Keratinocyte (primary cell): Measurements from ENCODE around the gene ABHD18. TPM values are rescaled to one million over a fixed set of nuclear protein-coding genes. Genes with fewer than 3 reads are reported as not detected.
"Not testable (repeated sequence)": the region's sequence is repeated elsewhere in the genome, so short reads cannot be mapped to it uniquely, and the experiment has no call there.

ENCODE experiments used
- DNase-seq: peaks from one replicate; pipeline ENCODE4 v3.0.0-alpha.2; 2011; ENCODE audit warnings: low read depth, missing footprints, low spot score
- FAIRE-seq: peaks from 2 replicates; lab custom pipeline; 2011; peaks lifted over from hg19 to GRCh38; lab: Jason Lieb, UNC
- H2AFZ ChIP-seq: 2 replicates; pipeline ENCODE4 v1.6.0; 2012; ENCODE audit warnings: low read length, control low read depth, inconsistent platforms; ENCODE audit not compliant: control insufficient read depth
- H3K27ac ChIP-seq: 2 replicates; pipeline ENCODE4 v1.5.1; 2011; ENCODE audit warnings: low read length; ENCODE audit not compliant: control insufficient read depth, insufficient read depth
- H3K27me3 ChIP-seq: 3 replicates; pipeline ENCODE4 v1.6.0; 2011; ENCODE audit warnings: low read length; ENCODE audit not compliant: control insufficient read depth, insufficient read depth; ENCODE audit errors: extremely low read depth
- H3K36me3 ChIP-seq, 2 experiments: 2 replicates in 1 of 2; 3 replicates in 1 of 2; pipeline ENCODE4 v1.5.1; 2011; ENCODE audit warnings: low read length in 2 of 2, mild to moderate bottlenecking in 1 of 2; ENCODE audit not compliant: control insufficient read depth in 2 of 2, insufficient read depth in 2 of 2; ENCODE audit errors: extremely low read depth in 1 of 2
- H3K4me1 ChIP-seq: 3 replicates; pipeline ENCODE4 v1.5.1; 2011; ENCODE audit warnings: low read length; ENCODE audit not compliant: control insufficient read depth, insufficient read depth; ENCODE audit errors: extremely low read depth
- H3K4me2 ChIP-seq: 3 replicates; pipeline ENCODE4 v1.6.0; 2011; ENCODE audit warnings: low read depth, low read length; ENCODE audit not compliant: control insufficient read depth, insufficient read depth; ENCODE audit errors: extremely low read depth
- H3K4me3 ChIP-seq, 3 experiments: fragments of 200-600 bp in 1 of 3; sonication (generic) in 1 of 3; 2 replicates in 2 of 3; 3 replicates in 1 of 3; pipeline ENCODE4 v1.5.1; 2011 to 2016; ENCODE audit warnings: low read length in 3 of 3, mild to moderate bottlenecking in 3 of 3, control low read depth in 2 of 3, inconsistent platforms in 1 of 3, low read depth in 1 of 3, mixed read lengths in 1 of 3, mixed run types in 1 of 3, moderate library complexity in 1 of 3; ENCODE audit not compliant: control insufficient read depth in 2 of 3, insufficient read depth in 2 of 3; ENCODE audit errors: extremely low read depth in 1 of 3
- H3K79me2 ChIP-seq: 2 replicates; pipeline ENCODE4 v1.6.0; 2012; ENCODE audit warnings: low read length; ENCODE audit not compliant: control insufficient read depth, insufficient read depth
- H3K9ac ChIP-seq: 3 replicates; pipeline ENCODE4 v1.6.0; 2011; ENCODE audit warnings: low read length; ENCODE audit not compliant: control insufficient read depth, insufficient read depth; ENCODE audit errors: extremely low read depth
- H3K9me1 ChIP-seq: 3 replicates; pipeline ENCODE4 v1.6.0; 2011; ENCODE audit warnings: low read length; ENCODE audit not compliant: control insufficient read depth, insufficient read depth; ENCODE audit errors: extremely low read depth
- H3K9me3 ChIP-seq: 2 replicates; pipeline ENCODE4 v1.5.1; 2012; ENCODE audit warnings: low read depth, low read length; ENCODE audit not compliant: control insufficient read depth
- H4K20me1 ChIP-seq: 3 replicates; pipeline ENCODE4 v1.6.0; 2011; ENCODE audit warnings: low read length; ENCODE audit not compliant: control insufficient read depth, insufficient read depth; ENCODE audit errors: extremely low read depth
- EZH2 ChIP-seq: IDR thresholded peaks from one replicate; pipeline ENCODE4 v1.6.1; 2012; ENCODE audit warnings: inconsistent platforms, mild to moderate bottlenecking, low read length, moderate library complexity
- dilution Hi-C: fragments of 300-500 bp; cut with MboI; formaldehyde crosslinking; loops from one replicate; pipeline ENCODE4 v1.7.0; 2020; ENCODE audit warnings: low sequenced_read_pairs; ENCODE audit not compliant: extremely low pct_ligation_motif_present
- polyA plus RNA-seq, 5 experiments: library from polyadenylated mRNA; depleted of rRNA in 3 of 5; stranded (reverse) in 3 of 5; stranded (forward) in 1 of 5; unstranded in 1 of 5; fragments of >200 nt; gene quantifications; 1 replicate in 1 of 5; 2 replicates in 3 of 5; 3 replicates in 1 of 5; pipeline versions ENCODE4 v1.2.1 to v1.2.3, GENCODE V29; 2011 to 2012; ENCODE audit warnings: missing spikeins in 2 of 5, low read depth in 1 of 5, low replicate concordance in 1 of 5
- TF ChIP-seq, protein P1 (sequence below), 3 experiments: IDR thresholded peaks in 1 of 3; conservative IDR thresholded peaks in 1 of 3; optimal IDR thresholded peaks in 1 of 3; 2 replicates in 2 of 3; 3 replicates in 1 of 3; pipeline versions ENCODE3 to v1.5.1; 2011; ENCODE audit warnings: low read length in 3 of 3, mild to moderate bottlenecking in 3 of 3, moderate library complexity in 2 of 3, control low read depth in 1 of 3, inconsistent platforms in 1 of 3; ENCODE audit not compliant: insufficient read depth in 2 of 3; ENCODE audit errors: extremely low read depth in 1 of 3

The ABHD18 gene
- polyA plus RNA-seq, 1 donor (not counting 4 experiments of a cell fraction or from before 2014, with no cell fraction given), result 4.6 TPM

DNA sequence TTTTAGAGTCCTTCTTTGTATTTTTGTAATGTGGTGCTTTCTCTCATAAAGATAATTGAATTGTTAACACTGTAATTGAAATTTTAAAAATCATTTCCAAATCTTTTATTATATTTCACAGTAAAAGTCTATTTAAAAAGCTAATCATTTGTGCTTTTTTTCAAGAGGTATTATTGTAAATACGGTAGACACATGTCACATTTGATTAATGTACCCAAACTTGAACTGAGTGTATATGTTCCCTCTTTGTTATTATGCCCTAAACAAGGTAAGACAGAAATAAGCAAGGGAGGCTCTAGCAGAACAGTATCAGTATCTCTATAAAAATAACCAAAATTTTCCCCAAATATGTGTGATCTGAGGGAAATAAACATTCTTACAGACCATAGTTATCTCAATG lies 74.4 kb downstream of the ABHD18 start:
- FAIRE-seq, result no peak

DNA sequence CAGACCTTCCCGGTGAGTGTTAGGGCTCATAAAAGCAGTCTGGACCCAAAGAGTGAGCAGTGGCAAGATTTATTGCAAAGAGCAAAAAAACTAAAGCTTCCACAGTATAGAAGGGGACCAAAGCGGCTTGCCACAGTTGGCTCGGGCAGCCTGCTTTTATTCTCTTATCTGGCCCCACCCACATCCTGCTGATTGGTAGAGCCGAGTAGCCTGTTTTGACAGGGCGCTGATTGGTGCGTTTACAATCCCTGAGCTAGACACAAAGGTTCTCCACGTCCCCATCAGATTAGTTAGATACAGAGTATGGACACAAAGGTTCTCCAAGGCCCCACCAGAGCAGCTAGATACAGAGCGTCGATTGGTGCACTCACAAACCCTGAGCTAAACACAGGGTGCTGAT lies 81.8 kb downstream of the ABHD18 start:
- H3K9ac ChIP-seq, H3K27ac ChIP-seq, dilution Hi-C loops, DNase-seq, FAIRE-seq, H3K9me1 ChIP-seq, H3K27me3 ChIP-seq, H2AFZ ChIP-seq, H3K4me2 ChIP-seq, H4K20me1 ChIP-seq, H3K36me3 ChIP-seq, H3K9me3 ChIP-seq, H3K79me2 ChIP-seq, H3K4me3 ChIP-seq, H3K4me1 ChIP-seq: not testable (repeated sequence)

More for the DNA sequence above, 74.4 kb downstream of the ABHD18 start:
- no peak overlapping the region for H3K9ac ChIP-seq
- H3K79me2 ChIP-seq, result no peaks in the 10 kb centered on the region
- no peaks in the 10 kb centered on the region for H3K27me3 ChIP-seq
- H3K4me3 ChIP-seq, result no peak overlapping the region
- H2AFZ ChIP-seq, result no peak overlapping the region
- no peaks in the 10 kb centered on the region for H3K9me1 ChIP-seq
- no peak overlapping the region for H3K27ac ChIP-seq
- no peaks in the 10 kb centered on the region for H3K36me3 ChIP-seq
- H4K20me1 ChIP-seq, result no peaks in the 10 kb centered on the region
- DNase-seq, result no peak
- H3K4me2 ChIP-seq, result no peak overlapping the region
- H3K9me3 ChIP-seq, result no peaks in the 10 kb centered on the region
- TF ChIP-seq, protein P1, sequence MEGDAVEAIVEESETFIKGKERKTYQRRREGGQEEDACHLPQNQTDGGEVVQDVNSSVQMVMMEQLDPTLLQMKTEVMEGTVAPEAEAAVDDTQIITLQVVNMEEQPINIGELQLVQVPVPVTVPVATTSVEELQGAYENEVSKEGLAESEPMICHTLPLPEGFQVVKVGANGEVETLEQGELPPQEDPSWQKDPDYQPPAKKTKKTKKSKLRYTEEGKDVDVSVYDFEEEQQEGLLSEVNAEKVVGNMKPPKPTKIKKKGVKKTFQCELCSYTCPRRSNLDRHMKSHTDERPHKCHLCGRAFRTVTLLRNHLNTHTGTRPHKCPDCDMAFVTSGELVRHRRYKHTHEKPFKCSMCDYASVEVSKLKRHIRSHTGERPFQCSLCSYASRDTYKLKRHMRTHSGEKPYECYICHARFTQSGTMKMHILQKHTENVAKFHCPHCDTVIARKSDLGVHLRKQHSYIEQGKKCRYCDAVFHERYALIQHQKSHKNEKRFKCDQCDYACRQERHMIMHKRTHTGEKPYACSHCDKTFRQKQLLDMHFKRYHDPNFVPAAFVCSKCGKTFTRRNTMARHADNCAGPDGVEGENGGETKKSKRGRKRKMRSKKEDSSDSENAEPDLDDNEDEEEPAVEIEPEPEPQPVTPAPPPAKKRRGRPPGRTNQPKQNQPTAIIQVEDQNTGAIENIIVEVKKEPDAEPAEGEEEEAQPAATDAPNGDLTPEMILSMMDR (optimal IDR thresholded peaks at IDR 0.05 in 1 of 3, IDR thresholded peaks at IDR 0.05 in 1 of 3, conservative IDR thresholded peaks at IDR 0.05 in 1 of 3; ENCODE audit: extremely low read depth in 1 of 3, insufficient read depth in 2 of 3, low read length in 3 of 3), result no peak
- no peak for TF ChIP-seq EZH2
- no peaks in the 10 kb centered on the region for H3K4me1 ChIP-seq
- dilution Hi-C loops, result no loop called here

- H3K27me3 ChIP-seq, H3K9ac ChIP-seq, H3K79me2 ChIP-seq, H3K4me3 ChIP-seq, H3K4me1 ChIP-seq, H2AFZ ChIP-seq, H3K9me1 ChIP-seq, FAIRE-seq, dilution Hi-C loops, H3K36me3 ChIP-seq, H4K20me1 ChIP-seq, DNase-seq, H3K4me2 ChIP-seq, H3K27ac ChIP-seq, H3K9me3 ChIP-seq: not testable (repeated sequence)
Observed at GRCh38 chr4:128047514-128047913, 82.3 kb downstream of the ABHD18 start.

GRCh38 chr4:128051229-128051628 lies 86.0 kb downstream of the ABHD18 start:
- H3K9ac ChIP-seq, H3K27ac ChIP-seq, H3K9me3 ChIP-seq, H3K4me3 ChIP-seq, DNase-seq, H3K4me2 ChIP-seq, FAIRE-seq, H3K27me3 ChIP-seq, dilution Hi-C loops, H3K79me2 ChIP-seq, H3K36me3 ChIP-seq, H2AFZ ChIP-seq, H4K20me1 ChIP-seq, H3K4me1 ChIP-seq, H3K9me1 ChIP-seq: not testable (repeated sequence)
